ENCODE data around the gene MCF2L.

The MCF2L gene

GRCh38 chr13:113125506-113126264, 156.7 kb downstream of the MCF2L start:
- DNase-seq (ENCODE audit: low spot score) = no peak

- DNase-seq (ENCODE audit: low spot score) = no peak
Measured at GRCh38 chr13:113126265-113127150, 157.5 kb downstream of the MCF2L start.

GRCh38 chr13:113129480-113129879, 160.5 kb downstream of the MCF2L start:
- DNase-seq (ENCODE audit: low spot score) = no peak

- DNase-seq (ENCODE audit: low spot score) = no peak
Measured at GRCh38 chr13:113129921-113130750, 161.1 kb downstream of the MCF2L start.

GRCh38 chr13:113135281-113135760, 166.3 kb downstream of the MCF2L start:
- no peak for DNase-seq (ENCODE audit: low spot score)

GRCh38 chr13:113137691-113138298, 168.8 kb downstream of the MCF2L start:
- DNase-seq (ENCODE audit: low spot score) = no peak

GRCh38 chr13:113138792-113139551, 170.0 kb downstream of the MCF2L start:
- DNase-seq (ENCODE audit: low spot score) = no peak

- no peak for DNase-seq (ENCODE audit: low spot score)
Measured at GRCh38 chr13:113139577-113139976, 170.6 kb downstream of the MCF2L start.

- no peak for DNase-seq (ENCODE audit: low spot score)
Measured at GRCh38 chr13:113140677-113141600, 171.9 kb downstream of the MCF2L start.

- no peak for DNase-seq (ENCODE audit: low spot score)
Measured at GRCh38 chr13:113141601-113141970, 172.6 kb downstream of the MCF2L start.

- DNase-seq (ENCODE audit: low spot score) = no peak
Measured at GRCh38 chr13:113142876-113143275, 173.9 kb downstream of the MCF2L start.

- no peak for DNase-seq (ENCODE audit: low spot score)
Measured at GRCh38 chr13:113143466-113144254, 174.6 kb downstream of the MCF2L start.

GRCh38 chr13:113144255-113144629, 175.2 kb downstream of the MCF2L start:
- DNase-seq (ENCODE audit: low spot score) = no peak

- DNase-seq (ENCODE audit: low spot score) = no peak
Measured at GRCh38 chr13:113145496-113145895, 176.5 kb downstream of the MCF2L start.

GRCh38 chr13:113145911-113146598, 177.0 kb downstream of the MCF2L start:
- DNase-seq (ENCODE audit: low spot score) = no peak

- no peak for DNase-seq (ENCODE audit: low spot score)
Measured at GRCh38 chr13:113146750-113147149, 177.7 kb downstream of the MCF2L start.

GRCh38 chr13:113147206-113147605, 178.2 kb downstream of the MCF2L start:
- no peak for DNase-seq (ENCODE audit: low spot score)

- DNase-seq (ENCODE audit: low spot score) = no peak
Measured at GRCh38 chr13:113148407-113148806, 179.4 kb downstream of the MCF2L start.

All from kidney capillary endothelial cell (primary cell).